OCI-LY1 (cell line): ENCODE results near the gene IVD.

Experiments used
- EZH2 ChIP-seq: fragments of 200-600 bp; sonication (generic), shearing (Covaris generic); IDR thresholded peaks from 2 replicates; pipeline ENCODE4 v1.8.0; 2017; ENCODE audit warnings: borderline replicate concordance, mixed run types, mild to moderate bottlenecking, antibody characterized with exemption, low read length, moderate library complexity, mixed read lengths
- TF ChIP-seq, protein P1 (sequence below): fragments of 200-600 bp; sonication (generic), shearing (Covaris generic); IDR thresholded peaks from 2 replicates; pipeline ENCODE4 v1.5.1; 2017; ENCODE audit warnings: mild to moderate bottlenecking, antibody characterized with exemption, low read length, moderate library complexity, mixed read lengths

DNA sequence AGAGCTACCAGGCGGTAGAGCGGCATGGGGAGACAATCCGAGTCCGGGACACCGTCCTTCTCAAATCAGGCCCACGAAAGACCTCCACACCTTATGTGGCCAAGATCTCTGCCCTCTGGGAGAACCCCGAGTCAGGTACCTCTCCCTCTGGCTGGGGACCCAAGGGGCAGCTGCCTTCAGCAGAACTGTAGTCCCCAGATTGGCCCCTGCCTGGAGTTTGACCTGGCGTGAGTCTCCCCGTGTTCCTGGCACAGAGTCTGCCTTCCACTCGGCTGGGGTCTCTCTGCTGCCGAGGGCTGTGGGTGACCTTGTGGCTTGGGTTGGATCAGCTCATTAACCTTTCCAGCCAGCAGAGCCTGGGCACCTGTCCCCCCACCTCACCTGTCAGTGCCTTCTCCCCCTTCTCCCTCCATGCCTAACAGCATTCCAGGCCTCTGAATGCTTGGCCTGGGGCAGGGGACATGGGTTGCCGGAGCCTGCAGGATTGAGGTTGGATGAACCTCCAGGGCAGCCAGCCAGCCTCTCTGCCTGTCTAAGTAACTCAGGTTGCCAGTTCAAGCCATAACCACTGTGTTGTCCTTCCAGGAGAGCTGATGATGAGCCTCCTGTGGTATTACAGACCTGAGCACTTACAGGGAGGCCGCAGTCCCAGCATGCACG is 58.4 kb downstream of the IVD start:
- no peak for TF ChIP-seq EZH2
- TF ChIP-seq, protein P1, sequence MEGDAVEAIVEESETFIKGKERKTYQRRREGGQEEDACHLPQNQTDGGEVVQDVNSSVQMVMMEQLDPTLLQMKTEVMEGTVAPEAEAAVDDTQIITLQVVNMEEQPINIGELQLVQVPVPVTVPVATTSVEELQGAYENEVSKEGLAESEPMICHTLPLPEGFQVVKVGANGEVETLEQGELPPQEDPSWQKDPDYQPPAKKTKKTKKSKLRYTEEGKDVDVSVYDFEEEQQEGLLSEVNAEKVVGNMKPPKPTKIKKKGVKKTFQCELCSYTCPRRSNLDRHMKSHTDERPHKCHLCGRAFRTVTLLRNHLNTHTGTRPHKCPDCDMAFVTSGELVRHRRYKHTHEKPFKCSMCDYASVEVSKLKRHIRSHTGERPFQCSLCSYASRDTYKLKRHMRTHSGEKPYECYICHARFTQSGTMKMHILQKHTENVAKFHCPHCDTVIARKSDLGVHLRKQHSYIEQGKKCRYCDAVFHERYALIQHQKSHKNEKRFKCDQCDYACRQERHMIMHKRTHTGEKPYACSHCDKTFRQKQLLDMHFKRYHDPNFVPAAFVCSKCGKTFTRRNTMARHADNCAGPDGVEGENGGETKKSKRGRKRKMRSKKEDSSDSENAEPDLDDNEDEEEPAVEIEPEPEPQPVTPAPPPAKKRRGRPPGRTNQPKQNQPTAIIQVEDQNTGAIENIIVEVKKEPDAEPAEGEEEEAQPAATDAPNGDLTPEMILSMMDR: no peak
